Cardiac muscle cell (in vitro differentiated cells and primary cell): Measurements from ENCODE around the gene FANCD2OS. TPM values are rescaled to one million over a fixed set of nuclear protein-coding genes. Genes with fewer than 3 reads are reported as not detected.

Experiments used
- DNase-seq, 2 donors: peaks; one replicate each; pipeline versions ENCODE4 v3.0.0 to v3.0.0-alpha.2; 2010 to 2017; ENCODE audit warnings: low read depth in 1 of 2, low spot score in 1 of 2
- H3K27ac ChIP-seq: fragments of 200-600 bp; sonication (generic); 2 replicates; pipeline ENCODE4 v1.5.1; 2016
- H3K27me3 ChIP-seq: fragments of 200-600 bp; sonication (generic); 2 replicates; pipeline ENCODE4 v1.6.0; 2016; ENCODE audit warnings: control low read depth
- H3K36me3 ChIP-seq: fragments of 200-600 bp; sonication (generic); 2 replicates; pipeline ENCODE4 v1.5.1; 2016; ENCODE audit warnings: control low read depth
- H3K4me1 ChIP-seq: fragments of 200-600 bp; sonication (generic); 2 replicates; pipeline ENCODE4 v1.8.1; 2017; ENCODE audit warnings: low read depth, mild to moderate bottlenecking, mixed run types
- H3K4me3 ChIP-seq: fragments of 200-600 bp; sonication (generic); 2 replicates; pipeline ENCODE4 v1.5.1; 2016; ENCODE audit warnings: mild to moderate bottlenecking
- H3K9me3 ChIP-seq: fragments of 200-600 bp; sonication (generic); 2 replicates; pipeline ENCODE4 v1.5.1; 2017; ENCODE audit warnings: low read depth, mild to moderate bottlenecking, control low read depth
- CTCF ChIP-seq: IDR thresholded peaks from 2 replicates; pipeline ENCODE4 v1.5.1; 2012; ENCODE audit warnings: low read depth, mild to moderate bottlenecking, low read length
- polyA plus RNA-seq: library from polyadenylated mRNA; unstranded; fragments of >200 nt; fragmentation: Nextera tagmentation; extraction: Ambion mirVana; gene quantifications from 2 replicates; pipeline ENCODE4 v1.2.1, GENCODE V29; 2016
- total RNA-seq: library from RNA; depleted of rRNA; stranded (reverse); fragments of >200 nt; gene quantifications from 2 replicates; pipeline ENCODE4 v1.2.3, GENCODE V29; 2016

Gene FANCD2OS
- not detected in 2 replicates for total RNA-seq
- not detected in 2 replicates for polyA plus RNA-seq

- H3K4me3 ChIP-seq: no peak within 1 kb of the TSS
- H3K4me1 ChIP-seq: no peaks in the 10 kb centered on the region
- H3K27ac ChIP-seq: no peak within 1 kb of the TSS
- no peaks in the 10 kb centered on the region for H3K36me3 ChIP-seq
- TF ChIP-seq CTCF: no peak
- no peaks in the 10 kb centered on the region for H3K27me3 ChIP-seq
- H3K9me3 ChIP-seq: no peaks in the 10 kb centered on the region
- DNase-seq: no peak
These were observed at the start of gene FANCD2OS for GRCh38 chr3:10108091-10108490. Gene FANCD2OS (minus strand): TSS chr3:10108255. CDS start chr3:10104774, 3,481 bp downstream.

- no peaks in the 10 kb centered on the region for H3K9me3 ChIP-seq
- no peak for DNase-seq
- no peak overlapping the region for H3K27ac ChIP-seq
- H3K4me1 ChIP-seq: no peaks in the 10 kb centered on the region
- H3K27me3 ChIP-seq: no peaks in the 10 kb centered on the region
- no peaks in the 10 kb centered on the region for H3K36me3 ChIP-seq
- no peak overlapping the region for H3K4me3 ChIP-seq
- TF ChIP-seq CTCF: no peak
These were observed 49.0 kb upstream of the FANCD2OS start for GRCh38 chr3:10157031-10157430.

- TF ChIP-seq CTCF: no peak
- no peaks in the 10 kb centered on the region for H3K4me1 ChIP-seq
- H3K4me3 ChIP-seq: no peak overlapping the region
- no peaks in the 10 kb centered on the region for H3K27me3 ChIP-seq
- no peak overlapping the region for H3K27ac ChIP-seq
- no peak for DNase-seq
- H3K9me3 ChIP-seq: no peaks in the 10 kb centered on the region
- peaks cover 6% of the 10 kb centered on the region for H3K36me3 ChIP-seq
These were observed 47.6 kb upstream of the FANCD2OS start for GRCh38 chr3:10155658-10156057.

GRCh38 chr3:10155123-10155472 is 47.0 kb upstream of the FANCD2OS start:
- Histone ChIP-seq H3K27me3 (no peaks in the 10 kb centered on the region), H3K36me3 (peaks cover 12% of the 10 kb centered on the region), H3K9me3 (no peaks in the 10 kb centered on the region), H3K4me1 (no peaks in the 10 kb centered on the region), H3K27ac (no peak overlapping the region), H3K4me3 (no peak overlapping the region)
- no peak for TF ChIP-seq CTCF
- no peak for DNase-seq

GRCh38 chr3:10154335-10155122 is 46.5 kb upstream of the FANCD2OS start:
- TF ChIP-seq CTCF: no peak
- H3K9me3 ChIP-seq: no peaks in the 10 kb centered on the region
- DNase-seq: no peak
- no peak overlapping the region for H3K4me3 ChIP-seq
- H3K27ac ChIP-seq: no peak overlapping the region
- H3K27me3 ChIP-seq: no peaks in the 10 kb centered on the region
- peaks cover 17% of the 10 kb centered on the region for H3K36me3 ChIP-seq
- no peaks in the 10 kb centered on the region for H3K4me1 ChIP-seq
